ENCODE measurements around the gene GOLGA6L10.
"Not testable (repeated sequence)": the region's sequence is repeated elsewhere in the genome, so short reads cannot be mapped to it uniquely, and the experiment has no call there.

The GOLGA6L10 gene

GRCh38 chr15:82317516-82317915 lies 31.8 kb downstream of the GOLGA6L10 start:
- not testable (repeated sequence) for DNase-seq

- DNase-seq, result no peak
Observed at GRCh38 chr15:82317091-82317489, 32.2 kb downstream of the GOLGA6L10 start.

- not testable (repeated sequence) for DNase-seq
Observed at GRCh38 chr15:82316247-82317090, 32.8 kb downstream of the GOLGA6L10 start.

- DNase-seq, result no peak
Observed at GRCh38 chr15:82315519-82316246, 33.6 kb downstream of the GOLGA6L10 start.

- DNase-seq, result no peak
Observed at GRCh38 chr15:82314769-82315518, 34.3 kb downstream of the GOLGA6L10 start.

GRCh38 chr15:82313951-82314768 lies 35.1 kb downstream of the GOLGA6L10 start:
- not testable (repeated sequence) for DNase-seq

GRCh38 chr15:82313446-82313845 lies 35.8 kb downstream of the GOLGA6L10 start:
- no peak for DNase-seq

- DNase-seq, result no peak
Observed at GRCh38 chr15:82312586-82313349, 36.5 kb downstream of the GOLGA6L10 start.

- DNase-seq, result not testable (repeated sequence)
Observed at GRCh38 chr15:82311321-82311720, 38.0 kb downstream of the GOLGA6L10 start.

- DNase-seq, result no peak
Observed at GRCh38 chr15:82309802-82310201, 39.5 kb downstream of the GOLGA6L10 start.

GRCh38 chr15:82307714-82308081 lies 41.6 kb downstream of the GOLGA6L10 start:
- no peak for DNase-seq

GRCh38 chr15:82306791-82307713 lies 42.2 kb downstream of the GOLGA6L10 start:
- no peak for DNase-seq

GRCh38 chr15:82305621-82306048 lies 43.6 kb downstream of the GOLGA6L10 start:
- no peak for DNase-seq

- peak in 1 of 51 donors; percentile 29 for DNase-seq
Observed at GRCh38 chr15:82304778-82305090, 44.5 kb downstream of the GOLGA6L10 start.

- DNase-seq, result peak in 1 of 51 donors; percentile 29
Observed at GRCh38 chr15:82303956-82304777, 45.1 kb downstream of the GOLGA6L10 start.

- no peak for DNase-seq
Observed at GRCh38 chr15:82301296-82302016, 47.8 kb downstream of the GOLGA6L10 start.

GRCh38 chr15:82300883-82301282 lies 48.4 kb downstream of the GOLGA6L10 start:
- DNase-seq, result no peak

- DNase-seq, result not testable (repeated sequence)
Observed at GRCh38 chr15:82300326-82300725, 48.9 kb downstream of the GOLGA6L10 start.

All from hypothalamus (tissue), 51 donors.